ENCODE results near the gene SNRPD2. TPM values are rescaled to one million over a fixed set of nuclear protein-coding genes. Genes with fewer than 3 reads are reported as not detected.

Gene SNRPD2
- 161 and 219 TPM in 2 replicates for total RNA-seq

DNA sequence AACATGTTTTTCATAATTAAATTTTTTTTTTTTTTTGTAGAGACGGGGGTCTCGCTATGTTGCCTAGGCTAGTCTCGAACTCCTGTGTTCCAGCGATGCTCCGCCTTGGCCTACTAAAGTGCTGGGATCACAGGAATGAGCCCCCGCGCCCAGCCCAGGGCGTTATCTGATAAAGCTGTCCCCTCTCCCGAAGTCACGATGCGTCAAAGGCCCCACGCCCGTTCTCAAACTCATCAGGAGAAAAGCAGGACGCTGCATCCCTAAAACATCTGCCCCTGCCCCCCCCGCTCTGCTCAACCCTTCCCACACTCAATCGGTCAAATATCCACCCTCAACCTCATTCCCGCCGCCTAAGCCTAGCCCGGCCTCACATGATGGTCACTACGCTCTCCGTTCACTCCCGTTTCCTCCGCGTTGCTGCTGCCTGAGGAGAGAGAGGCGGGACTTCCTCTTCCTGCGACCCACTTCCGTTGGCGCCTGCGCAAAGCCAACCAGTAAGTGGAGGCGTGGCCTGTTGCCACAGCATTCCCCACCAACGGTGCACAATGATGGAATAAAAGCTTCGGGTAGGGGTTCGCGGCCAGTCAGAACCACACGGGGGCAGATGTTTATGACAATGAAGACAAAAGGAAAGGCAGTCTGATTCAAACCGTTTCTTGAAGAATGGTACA is at the start of gene SNRPD2:
Gene SNRPD2 (minus strand): TSS at position 438 of the 671 bp plus-strand sequence. CDS start 65 bp downstream, at position 373.

GRCh38 chr19:45733160-45733810 is 41.5 kb upstream of the SNRPD2 start, which contains the start of gene MEIOSIN:
Gene MEIOSIN (plus strand): TSS chr19:45733439. CDS start chr19:45735377, 1,938 bp downstream.

DNA sequence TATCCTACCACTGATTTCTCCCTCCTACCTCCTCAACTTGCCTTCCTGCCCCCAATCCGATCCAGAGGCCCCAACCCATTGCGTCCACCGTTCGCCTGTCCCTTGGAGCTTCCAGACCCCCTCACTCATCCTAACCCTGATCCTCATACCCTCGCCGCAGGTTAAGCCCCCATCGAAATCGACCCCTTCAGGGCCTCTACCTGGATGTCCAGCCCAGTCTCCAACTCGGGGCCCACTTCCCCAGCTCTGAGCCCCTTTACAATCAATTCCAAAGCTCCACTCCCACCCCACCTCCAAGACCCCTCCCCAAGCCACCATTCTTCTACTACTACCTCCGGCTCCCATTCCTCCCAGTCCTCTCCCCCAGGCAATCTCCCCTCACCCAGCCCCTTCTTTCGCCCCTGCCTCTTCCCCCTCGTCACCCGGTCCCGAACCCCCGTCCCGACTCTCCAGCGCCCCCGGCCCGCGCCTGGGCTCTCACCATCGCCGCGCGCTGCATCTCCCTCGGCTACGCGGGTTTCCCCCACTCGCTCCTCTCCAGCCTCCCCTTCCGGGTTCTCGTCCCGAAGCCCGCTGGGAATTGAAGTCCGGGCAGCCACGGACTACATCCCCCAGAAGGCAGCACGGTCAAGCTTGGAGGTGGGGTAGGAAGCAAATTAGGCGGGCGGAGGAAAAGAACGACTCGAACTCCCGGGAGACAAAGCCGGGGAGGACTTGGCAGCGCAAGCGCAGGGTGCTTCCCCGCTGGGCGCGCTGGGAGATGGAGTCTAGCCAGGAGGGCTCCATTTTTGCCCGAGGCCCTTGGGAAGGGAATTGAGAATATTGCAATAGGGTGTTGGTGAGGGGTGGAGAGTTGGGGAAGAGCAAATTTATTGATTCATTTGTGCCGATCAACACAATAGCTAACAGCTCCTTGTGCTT is 38.9 kb upstream of the SNRPD2 start, which contains the start of gene FBXO46:
Gene FBXO46 (minus strand): TSS at position 529 of the 921 bp plus-strand sequence. CDS start 17,401 bp downstream, outside the sequence.

DNA sequence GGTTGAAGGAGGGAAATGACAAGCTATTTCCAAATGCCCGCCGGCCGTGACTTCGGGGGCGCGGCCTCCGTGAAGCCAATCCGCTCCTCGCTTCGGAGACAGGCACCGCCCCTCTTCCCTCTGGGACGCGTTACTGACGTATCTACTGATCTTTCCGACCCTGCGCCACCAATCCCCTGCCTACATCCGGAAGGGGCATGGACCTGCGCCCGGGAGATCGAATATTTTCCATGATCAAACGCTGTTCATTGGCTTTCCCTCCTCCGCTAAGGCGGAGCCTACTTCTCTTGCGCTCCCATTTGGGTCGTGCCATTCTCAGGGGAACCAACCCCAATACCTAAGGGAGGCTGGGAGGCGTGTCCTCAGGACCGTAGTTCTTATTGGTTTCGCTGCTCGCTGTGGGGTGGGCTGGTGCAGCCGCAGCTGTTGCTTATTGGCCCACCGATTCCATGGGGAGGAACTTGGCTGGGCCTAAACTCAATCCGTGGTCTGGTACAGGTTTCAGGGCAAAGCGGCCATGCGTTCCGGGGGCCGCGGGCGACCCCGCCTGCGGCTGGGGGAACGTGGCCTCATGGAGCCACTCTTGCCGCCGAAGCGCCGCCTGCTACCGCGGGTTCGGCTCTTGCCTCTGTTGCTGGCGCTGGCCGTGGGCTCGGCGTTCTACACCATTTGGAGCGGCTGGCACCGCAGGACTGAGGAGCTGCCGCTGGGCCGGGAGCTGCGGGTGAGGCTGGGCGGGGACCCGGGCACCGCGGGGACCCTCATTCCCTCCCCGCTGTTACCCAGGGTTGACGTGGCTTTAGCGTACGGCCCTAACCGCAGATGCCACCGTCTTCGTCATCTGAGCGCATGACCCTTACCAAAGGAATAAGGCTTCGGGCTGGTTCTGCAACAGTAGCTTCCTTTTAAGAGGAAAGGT is 693 bp upstream of the SNRPD2 start, which contains the start of gene QPCTL:
Gene QPCTL (plus strand): TSS at position 480 of the 919 bp plus-strand sequence. CDS start 38 bp downstream, at position 518.

GRCh38 chr19:45667620-45668341 is 24.0 kb downstream of the SNRPD2 start, which contains the start of gene GIPR:
Gene GIPR (plus strand): TSS chr19:45668221. CDS start chr19:45669521, 1,300 bp downstream.

DNA sequence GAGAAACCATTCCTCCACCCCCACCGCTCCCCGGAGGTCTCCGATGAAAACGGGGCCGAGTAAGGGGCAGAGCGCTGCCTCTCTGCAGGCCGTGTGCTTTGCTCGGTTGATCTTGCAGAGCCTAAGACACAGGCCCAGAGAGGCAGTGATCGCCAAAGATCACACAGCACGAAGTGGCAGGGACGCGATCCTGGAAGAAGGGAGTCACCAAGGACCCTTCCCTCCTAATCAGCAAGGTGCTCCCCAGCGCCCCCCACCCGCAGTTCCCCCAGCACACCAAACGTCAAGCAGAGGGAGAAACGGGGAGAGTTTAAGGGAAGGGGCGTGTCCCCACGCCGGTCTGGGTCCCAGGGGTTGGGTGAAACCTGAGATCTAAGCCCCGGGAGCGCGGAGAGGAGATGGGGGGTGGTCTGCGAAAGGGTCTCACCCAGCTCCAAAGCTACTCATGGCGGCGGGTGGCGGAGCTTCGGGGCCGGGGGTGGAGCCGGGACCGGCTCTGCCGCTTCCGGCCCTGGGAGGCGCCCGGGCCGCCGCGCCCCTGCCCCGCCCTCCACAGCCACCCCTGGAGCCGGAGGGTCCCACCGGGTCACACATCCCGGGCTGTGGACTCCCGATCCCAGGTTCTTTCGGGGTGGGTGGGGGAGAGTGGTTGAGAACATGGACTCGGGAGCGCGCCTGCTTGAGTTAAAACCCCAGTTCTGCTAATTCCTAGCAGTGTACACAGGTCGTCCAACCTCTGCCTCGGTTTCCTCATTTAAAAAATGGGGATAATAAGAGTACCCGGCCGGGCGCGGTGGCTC is 52.6 kb downstream of the SNRPD2 start, which contains the start of gene EML2:
Gene EML2 (minus strand): TSS at position 468 of the 800 bp plus-strand sequence. CDS start 21 bp downstream, at position 447.

Small RNA genes lying within 50 kb of the gene (small RNA-seq; reads per million reads assigned to genes)
- gene MIR642A (3.9 reads per million, percentile 89 among the genes with 10 or more reads in this experiment), gene RN7SL836P (not detected)

Other genes starting within 250 kb of the SNRPD2 start
- 32.8 and 86.4 TPM in 2 replicates for gene FOSB, start 224.0 kb downstream of the SNRPD2 start, total RNA-seq
- 10.6 and 17.7 TPM in 2 replicates for gene RTN2, start 194.9 kb downstream of the SNRPD2 start, total RNA-seq
- 1.1 and 2.0 TPM in 2 replicates for gene PPM1N, start 193.5 kb downstream of the SNRPD2 start, total RNA-seq
- gene VASP, start 184.5 kb downstream of the SNRPD2 start, total RNA-seq, result 78.9 and 123 TPM in 2 replicates
- 11.8 and 23.4 TPM in 2 replicates for gene OPA3, start 107.2 kb downstream of the SNRPD2 start, total RNA-seq
- gene GPR4, start 89.7 kb downstream of the SNRPD2 start, total RNA-seq, result not detected in 2 replicates
- 36.1 and 41.2 TPM in 2 replicates for gene EML2, start 52.6 kb downstream of the SNRPD2 start, total RNA-seq
- gene GIPR, start 23.7 kb downstream of the SNRPD2 start, total RNA-seq, result 3.9 and 4.3 TPM in 2 replicates
- 15.3 and 21.7 TPM in 2 replicates for gene QPCTL, start 713 bp upstream of the SNRPD2 start, total RNA-seq
- gene FBXO46, start 38.9 kb upstream of the SNRPD2 start, total RNA-seq, result 7.2 and 8.2 TPM in 2 replicates
- gene MEIOSIN, start 41.5 kb upstream of the SNRPD2 start, total RNA-seq, result not detected in 2 replicates
- gene SIX5, start 77.3 kb upstream of the SNRPD2 start, total RNA-seq, result 14.9 and 18.8 TPM in 2 replicates
- gene DMPK, start 90.5 kb upstream of the SNRPD2 start, total RNA-seq, result 10.8 and 18.5 TPM in 2 replicates
- gene DMWD, start 100.9 kb upstream of the SNRPD2 start, total RNA-seq, result 33.4 and 36.5 TPM in 2 replicates
- gene RSPH6A, start 123.4 kb upstream of the SNRPD2 start, total RNA-seq, result 0.39 and 0.43 TPM in 2 replicates
- 42.0 and 47.6 TPM in 2 replicates for gene SYMPK, start 171.2 kb upstream of the SNRPD2 start, total RNA-seq
- not detected in 2 replicates for gene FOXA3, start 172.4 kb upstream of the SNRPD2 start, total RNA-seq
- gene IRF2BP1, start 194.2 kb upstream of the SNRPD2 start, total RNA-seq, result 31.6 and 39.7 TPM in 2 replicates
- gene MYPOP, start 210.7 kb upstream of the SNRPD2 start, total RNA-seq, result 1.6 and 2.0 TPM in 2 replicates
- gene NANOS2, start 222.8 kb upstream of the SNRPD2 start, total RNA-seq, result not detected in 2 replicates

All from placental epithelial cell (primary cell).